Sigmoid colon (tissue), 4 donors: Measurements from ENCODE around the gene FAM149B1.

Experiments used
- CTCF ChIP-seq, 4 experiments: fragments of 450-650 bp in 3 of 4; fragments of 200-600 bp in 1 of 4; IDR thresholded peaks; one replicate each; pipeline ENCODE4 v1.5.1; 2016 to 2019; ENCODE audit warnings: antibody characterized with exemption in 4 of 4, mild to moderate bottlenecking in 3 of 4, moderate library complexity in 2 of 4
- POLR2AphosphoS5 ChIP-seq, 4 donors: sonication (generic); formaldehyde crosslinking; IDR thresholded peaks; one replicate each; pipeline ENCODE4 v1.6.1; 2017; ENCODE audit warnings: antibody characterized with exemption in 4 of 4

GRCh38 chr10:73220989-73221388 is 53.1 kb downstream of the FAM149B1 start:
- TF ChIP-seq CTCF (IDR thresholded peaks at IDR 0.05) (no peak), POLR2AphosphoS5 (IDR thresholded peaks at IDR 0.05) (no peak)
